Stimulated activated CD8-positive, alpha-beta memory T cell treated with anti-CD3 and anti-CD28 coated beads, Interleukin-12 subunit alpha, Interleukin-12 subunit beta, amount 100 ng/mL, for 1 hour (primary cell): ENCODE measurements around the gene CDH13.

ENCODE experiments used
- DNase-seq: peaks from one replicate; pipeline ENCODE4 v3.0.0-alpha.2; 2020; ENCODE audit warnings: low read depth

CDH13 gene

DNA sequence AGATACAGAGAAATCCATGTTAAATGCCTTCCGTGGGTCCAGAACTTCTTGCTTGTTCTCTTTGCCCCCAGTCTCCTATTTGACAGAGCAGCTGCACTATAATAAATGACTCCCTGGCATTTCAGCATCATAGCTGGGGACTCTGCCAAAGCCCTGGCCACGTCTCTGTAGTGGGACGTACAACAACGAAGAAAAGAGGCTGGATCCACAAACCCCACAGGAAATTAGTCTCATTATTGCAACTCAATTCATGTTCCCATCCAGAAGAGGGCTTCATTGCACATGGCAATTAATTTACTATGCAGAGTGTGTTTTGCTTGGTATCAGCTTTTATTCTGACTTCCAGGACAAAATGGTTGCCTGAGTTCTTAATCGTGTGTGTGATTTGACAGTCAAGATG lies 121.3 kb downstream of the CDH13 start:
- DNase-seq, result no peak

DNA sequence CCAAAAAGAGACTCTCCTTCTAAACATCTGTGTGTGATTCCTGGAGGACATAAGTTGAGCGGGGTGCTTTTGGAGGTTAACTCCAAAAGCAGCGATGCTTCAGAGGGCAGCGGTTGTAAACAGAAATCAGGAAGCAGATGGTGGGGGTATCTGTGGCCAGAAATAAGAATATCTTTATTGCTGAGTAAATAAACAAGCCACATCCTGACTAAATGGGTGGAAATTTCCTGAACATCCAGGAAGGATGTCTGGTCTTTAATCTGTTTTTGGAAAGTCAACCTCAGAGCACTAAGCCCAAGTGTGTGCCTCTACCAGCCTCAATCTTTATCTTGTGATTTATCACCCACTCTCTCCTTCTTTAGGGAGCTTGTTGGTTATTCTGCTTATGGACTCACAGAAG lies 123.3 kb downstream of the CDH13 start:
- no peak for DNase-seq

GRCh38 chr16:82751020-82751419 lies 124.3 kb downstream of the CDH13 start:
- no peak for DNase-seq

- no peak for DNase-seq
Measured at GRCh38 chr16:82752172-82752571, 125.4 kb downstream of the CDH13 start.

DNA sequence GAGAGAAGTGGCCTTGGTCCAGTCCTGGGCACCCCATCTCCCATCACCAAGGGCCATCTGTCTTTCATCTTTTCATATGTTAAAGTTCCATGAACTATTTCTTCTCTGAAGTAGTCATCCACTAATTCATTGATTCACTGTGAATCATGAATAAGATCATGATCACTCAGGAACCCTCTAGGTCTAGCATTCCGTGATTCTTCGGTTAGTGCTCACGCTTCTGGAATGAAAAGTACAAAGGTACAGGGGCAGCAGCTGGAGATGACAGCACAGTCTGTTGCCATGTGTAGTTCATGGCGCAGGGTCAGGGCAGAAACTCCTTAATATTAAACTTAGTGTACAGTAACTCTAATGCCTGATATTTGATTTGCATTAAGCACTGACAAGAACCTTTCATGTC lies 127.1 kb downstream of the CDH13 start:
- no peak for DNase-seq

DNA sequence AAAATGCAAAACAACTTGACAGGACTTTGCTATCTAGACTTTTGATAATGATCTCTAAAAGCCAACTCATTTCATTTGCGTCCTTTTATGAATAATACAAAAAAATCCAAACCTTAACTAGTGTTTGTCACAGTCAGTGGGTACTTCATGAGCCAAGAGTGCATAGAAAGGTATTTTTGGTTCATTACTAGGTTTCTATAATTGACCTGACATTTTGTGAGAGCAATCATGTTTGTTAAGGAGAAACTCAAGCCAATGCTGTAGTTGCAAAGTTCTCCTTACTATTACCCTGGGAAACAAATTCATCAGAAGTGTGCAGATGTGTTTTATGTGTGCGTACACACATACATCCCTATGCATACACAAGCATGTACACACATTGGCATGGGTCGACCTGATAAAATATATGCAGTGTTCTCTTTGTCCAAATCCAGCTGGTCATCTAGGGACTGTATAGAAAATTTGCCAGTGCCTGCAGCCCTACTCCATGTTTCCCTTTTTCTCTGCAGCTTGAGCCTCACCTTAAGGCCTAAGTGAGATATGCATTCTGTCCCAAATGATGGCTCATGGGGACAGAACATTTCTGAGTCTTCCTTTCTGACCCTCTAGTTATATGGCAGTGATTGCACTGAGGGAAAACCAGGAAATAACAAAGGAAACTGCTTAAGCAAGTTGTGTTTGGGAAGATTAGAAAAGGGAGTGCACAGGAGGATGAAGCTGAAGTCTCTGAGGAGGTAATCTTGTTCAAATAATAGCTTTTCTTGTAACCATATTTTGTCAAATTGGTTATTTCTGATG lies 128.1 kb downstream of the CDH13 start:
- no peak for DNase-seq

- no peak for DNase-seq
Measured at GRCh38 chr16:82755570-82756282, 129.0 kb downstream of the CDH13 start.

- no peak for DNase-seq
Measured at GRCh38 chr16:82756283-82756599, 129.5 kb downstream of the CDH13 start.

DNA sequence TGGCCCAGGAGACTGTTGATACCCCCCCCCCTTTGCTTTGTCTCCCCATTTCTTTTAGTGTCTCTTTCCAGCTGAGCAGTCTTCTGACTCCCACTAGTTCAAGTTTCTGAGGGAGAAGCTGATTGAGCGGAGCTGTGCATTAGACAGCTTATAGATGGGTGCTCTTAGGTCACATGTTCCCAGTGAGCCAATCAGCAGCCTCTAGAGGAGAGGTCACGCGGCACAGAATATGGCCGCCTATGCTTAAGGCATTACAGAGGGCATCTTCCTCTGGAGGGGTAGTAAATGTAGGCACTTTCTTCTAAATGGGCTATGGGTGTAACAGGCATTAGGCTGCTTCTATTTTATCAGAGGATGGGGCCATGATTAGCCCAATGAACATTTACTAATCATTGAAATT lies 131.6 kb downstream of the CDH13 start:
- DNase-seq, result no peak

- DNase-seq, result no peak
Measured at GRCh38 chr16:82758904-82759303, 132.1 kb downstream of the CDH13 start.

- no peak for DNase-seq
Measured at GRCh38 chr16:82761236-82761635, 134.5 kb downstream of the CDH13 start.

- DNase-seq, result no peak
Measured at GRCh38 chr16:82761858-82762257, 135.1 kb downstream of the CDH13 start.

DNA sequence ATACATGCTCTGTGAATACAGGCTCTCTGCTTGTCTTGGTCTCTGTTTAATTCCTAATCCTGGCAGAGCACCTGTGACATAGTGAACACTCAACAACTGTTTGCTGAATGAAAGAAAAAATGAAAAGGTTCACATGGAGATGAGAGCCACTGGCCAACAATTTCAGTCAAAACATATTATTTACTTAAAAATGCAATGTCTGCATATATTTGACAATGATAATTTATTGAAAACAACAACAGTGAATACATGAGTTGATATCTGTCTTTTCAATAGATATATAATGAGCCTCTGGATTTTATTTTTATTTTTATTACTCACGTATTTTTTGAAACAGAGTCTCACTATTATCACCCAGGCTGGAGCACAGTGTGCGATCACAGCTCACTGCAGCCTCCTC lies 136.6 kb downstream of the CDH13 start:
- DNase-seq, result no peak

GRCh38 chr16:82767198-82767597 lies 140.4 kb downstream of the CDH13 start:
- DNase-seq, result no peak

DNA sequence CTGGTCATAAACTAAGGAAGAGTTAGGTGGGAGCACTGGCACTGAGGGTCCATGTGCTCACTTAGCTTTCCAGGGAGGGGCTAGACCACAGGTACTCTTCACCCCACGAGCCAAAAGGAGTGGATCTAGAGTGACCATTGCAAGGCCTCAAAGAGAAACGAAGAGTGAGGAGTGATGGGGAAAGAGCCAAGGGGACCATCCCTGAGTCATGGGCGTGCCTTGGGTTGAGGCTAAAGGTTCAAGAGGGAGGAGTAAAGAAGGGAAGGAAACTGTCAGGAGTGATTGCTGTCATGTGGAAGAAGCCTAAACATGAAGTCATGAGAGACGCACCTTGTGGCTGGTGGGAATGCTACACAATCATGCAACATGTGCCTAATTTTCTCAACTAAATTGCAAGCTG lies 141.0 kb downstream of the CDH13 start:
- DNase-seq, result no peak

- no peak for DNase-seq
Measured at GRCh38 chr16:82769845-82770244, 143.1 kb downstream of the CDH13 start.

- no peak for DNase-seq
Measured at GRCh38 chr16:82772215-82772614, 145.4 kb downstream of the CDH13 start.

DNA sequence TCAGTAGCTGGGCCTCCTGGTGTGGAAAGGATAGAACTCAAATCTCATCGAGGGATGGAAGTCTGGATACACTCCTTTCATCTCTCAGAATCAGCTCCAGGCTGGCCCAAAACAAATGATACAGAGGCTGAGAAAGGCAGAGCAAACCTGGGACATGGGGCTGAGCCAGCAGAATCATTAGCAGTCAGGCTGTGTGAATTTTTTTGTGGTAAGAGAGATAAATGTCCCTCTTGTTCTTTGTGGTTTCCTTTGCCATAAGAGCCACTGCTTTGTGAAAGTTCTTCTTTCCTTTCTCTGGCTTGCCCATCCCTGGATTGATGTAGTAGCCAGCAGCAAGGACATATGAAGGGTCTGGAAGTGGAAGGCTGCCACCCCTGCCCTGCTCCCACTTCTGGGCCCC lies 146.2 kb downstream of the CDH13 start:
- DNase-seq, result no peak

- no peak for DNase-seq
Measured at GRCh38 chr16:82776470-82777146, 149.8 kb downstream of the CDH13 start.

GRCh38 chr16:82782715-82783251 lies 156.0 kb downstream of the CDH13 start:
- DNase-seq, result no peak

- no peak for DNase-seq
Measured at GRCh38 chr16:82783933-82784572, 157.3 kb downstream of the CDH13 start.

DNA sequence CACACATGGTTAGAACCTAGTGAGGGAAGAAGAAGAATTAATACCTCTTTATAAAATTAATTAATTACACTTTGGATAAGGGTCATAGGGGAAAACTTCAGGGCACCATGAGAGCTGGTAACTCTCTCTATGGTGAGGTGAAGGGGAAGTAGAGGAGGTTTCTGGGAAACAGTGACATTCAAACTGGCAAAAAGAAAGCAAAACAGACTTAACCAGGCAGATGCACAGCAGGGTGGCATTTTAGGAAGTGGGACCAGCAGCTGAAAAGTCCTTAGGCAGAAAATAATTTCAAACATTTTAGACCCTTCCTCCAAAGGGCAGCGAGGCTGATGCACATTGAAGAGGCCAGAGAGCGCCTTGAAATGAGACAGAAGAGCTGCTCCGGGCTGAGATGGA lies 157.8 kb downstream of the CDH13 start:
- DNase-seq, result no peak

DNA sequence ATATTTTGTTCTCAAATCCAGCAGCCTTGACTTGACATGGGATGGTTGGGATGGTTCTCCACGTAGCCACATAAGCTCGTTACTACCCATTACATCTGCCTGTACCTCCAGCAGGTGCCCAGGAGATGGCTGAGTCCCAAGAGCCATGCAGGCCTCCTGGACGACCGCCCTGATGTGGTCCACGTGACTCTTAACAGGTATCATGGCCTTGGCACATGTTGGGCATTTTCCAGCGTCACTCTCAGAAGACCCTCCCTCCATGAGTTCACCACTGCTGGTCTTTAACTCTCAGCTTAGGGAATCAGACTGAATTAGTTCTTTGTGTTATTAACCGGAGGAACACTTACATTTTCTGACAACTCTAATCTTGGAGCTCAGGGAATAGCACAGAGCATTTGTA lies 161.5 kb downstream of the CDH13 start:
- no peak for DNase-seq
